ENCODE measurements around the gene NPTX2. TPM values are rescaled to one million over a fixed set of nuclear protein-coding genes. Genes with fewer than 3 reads are reported as not detected.

Gene NPTX2
- total and polyA plus RNA-seq, 10 of the 15 experiments (the other 5 are each of a cell fraction or from before 2014, with no cell fraction given): 0.04 TPM; not detected in 9

GRCh38 chr7:98621573-98622482 is 4.7 kb downstream of the NPTX2 start:
- FAIRE-seq: no peak
- POLR2A ChIA-PET: no interaction called here
- H3K4me1 ChIP-seq (ENCODE audit: control insufficient read depth, insufficient read depth, low read length): no peaks in the 10 kb centered on the region

More at GRCh38 chr7:98621573-98622482, 4.7 kb downstream of the NPTX2 start:
- RAD21 ChIA-PET (ENCODE audit: unreplicated experiment): no interaction called here
- no peaks in the 10 kb centered on the region for H3K36me3 ChIP-seq (ENCODE audit: control insufficient read depth in 2 of 2, insufficient read depth in 2 of 2, low read length in 1 of 2)
- ATAC-seq: no peak
- TF ChIP-seq ZNF274 (IDR thresholded peaks at IDR 0.05; ENCODE audit: insufficient read depth, insufficient read length): no peak
- no peak for TF ChIP-seq PAX5 (IDR thresholded peaks at IDR 0.05; ENCODE audit: borderline replicate concordance, low read depth, low read length)
- no peak for TF ChIP-seq NR2C2 (IDR thresholded peaks at IDR 0.05; ENCODE audit: borderline replicate concordance, control insufficient read depth, insufficient read length, low read depth)
- TF ChIP-seq ZNF622 (IDR thresholded peaks at IDR 0.05): no peak
- no peak for TF ChIP-seq CREB1 (IDR thresholded peaks at IDR 0.05; ENCODE audit: low read depth)
- no peak for TF ChIP-seq ZSCAN29 (IDR thresholded peaks at IDR 0.05)
- TF ChIP-seq SPI1 (IDR thresholded peaks at IDR 0.05; ENCODE audit: borderline replicate concordance, insufficient read depth, low read depth, low read length): no peak
- no peak for TF ChIP-seq CTCF (IDR thresholded peaks at IDR 0.05 in 2 of 3, conservative IDR thresholded peaks at IDR 0.05 in 1 of 3; ENCODE audit: control insufficient read depth in 2 of 3, extremely low read depth in 1 of 3, insufficient read depth in 1 of 3, low read depth in 3 of 3, low read length in 3 of 3)
- TF ChIP-seq YBX1 (IDR thresholded peaks at IDR 0.05): no peak
- TF ChIP-seq RB1 (IDR thresholded peaks at IDR 0.05; ENCODE audit: borderline replicate concordance): no peak
- TF ChIP-seq POLR2AphosphoS5 (IDR thresholded peaks at IDR 0.05; ENCODE audit: low read length): no peak
- TF ChIP-seq ZBED1 (IDR thresholded peaks at IDR 0.05; ENCODE audit: borderline replicate concordance): no peak
- TF ChIP-seq FOS (IDR thresholded peaks at IDR 0.05; ENCODE audit: borderline replicate concordance, extremely low read depth, insufficient read length): no peak
- TF ChIP-seq IKZF1 (conservative IDR thresholded peaks at IDR 0.05): no peak
- CTCF ChIA-PET: no interaction called here
- H3K9me3 ChIP-seq (replicated peaks; ENCODE audit: control insufficient read depth, insufficient read depth, low read length): no peaks in the 10 kb centered on the region; the same call in 2 of the 3 replicates
- SMC1A ChIA-PET (ENCODE audit: uncharacterized antibody, unreplicated experiment): no interaction called here
- intact Hi-C loops (cut with micrococcal nuclease; ENCODE audit: unreplicated experiment): no loop called here
- no peak for DNase-seq (ENCODE audit: low read depth, low spot score)
- no peak overlapping the region for H3K4me3 ChIP-seq
- no TSS peak for BruUV-seq (replicated peaks)
- WGBS (ENCODE audit: insufficient coverage, insufficient replicate concordance, low lambda C conversion rate, missing lambda C conversion rate): 14% methylated on average over 13 of the region's 13 CpGs
- H3K9ac ChIP-seq (ENCODE audit: control insufficient read depth, insufficient read depth, low read length): no peak overlapping the region
- no peak overlapping the region for H3K27ac ChIP-seq (ENCODE audit: control insufficient read depth, insufficient read depth)
- H3K27me3 ChIP-seq (replicated peaks in 1 of 2; ENCODE audit: control insufficient read depth in 2 of 2, insufficient read depth in 2 of 2, low read length in 1 of 2): peaks cover 0 to 2% of the 10 kb centered on the region in 2 experiments; a peak in 2 of 4 replicates
- no peak overlapping the region for H3K4me2 ChIP-seq (ENCODE audit: control insufficient read depth, insufficient read depth)
- in situ Hi-C loops (cut with MboI): no loop called here
- H3K79me2 ChIP-seq (ENCODE audit: control insufficient read depth, insufficient read depth, low read length): no peaks in the 10 kb centered on the region
- H2AFZ ChIP-seq (ENCODE audit: control insufficient read depth, low read depth, low read length): no peak overlapping the region
- no peaks in the 10 kb centered on the region for H4K20me1 ChIP-seq (ENCODE audit: control insufficient read depth, insufficient read depth)
